Stimulated activated CD4-positive, alpha-beta T cell treated with anti-CD3 and anti-CD28 coated beads, Interleukin-1b, Interleukin-23, amount 100 ng/mL, for 1 hour (primary cell): Measurements from ENCODE around the gene SF3B3.
"Not testable (repeated sequence)": the region's sequence is repeated elsewhere in the genome, so short reads cannot be mapped to it uniquely, and the experiment has no call there.

Experiments used
- DNase-seq, 2 donors: peaks; one replicate each; pipeline ENCODE4 v3.0.0-alpha.2; 2020; ENCODE audit warnings: low read depth in 2 of 2

The SF3B3 gene

GRCh38 chr16:70615945-70616344 is 92.3 kb downstream of the SF3B3 start:
- no peak for DNase-seq

GRCh38 chr16:70621864-70622263 is 98.2 kb downstream of the SF3B3 start:
- not testable (repeated sequence) for DNase-seq
